HL-60/S4 (cell line): Measurements from ENCODE around the gene TTC28.
"Not testable (repeated sequence)": the region's sequence is repeated elsewhere in the genome, so short reads cannot be mapped to it uniquely, and the experiment has no call there.

Source experiments
- in situ Hi-C: fragments of 300-500 bp; cut with MboI; formaldehyde crosslinking; loops from 2 replicates; pipeline ENCODE4 v1.14.3; 2022; ENCODE audit warnings: low sequenced_read_pairs

TTC28 gene

DNA sequence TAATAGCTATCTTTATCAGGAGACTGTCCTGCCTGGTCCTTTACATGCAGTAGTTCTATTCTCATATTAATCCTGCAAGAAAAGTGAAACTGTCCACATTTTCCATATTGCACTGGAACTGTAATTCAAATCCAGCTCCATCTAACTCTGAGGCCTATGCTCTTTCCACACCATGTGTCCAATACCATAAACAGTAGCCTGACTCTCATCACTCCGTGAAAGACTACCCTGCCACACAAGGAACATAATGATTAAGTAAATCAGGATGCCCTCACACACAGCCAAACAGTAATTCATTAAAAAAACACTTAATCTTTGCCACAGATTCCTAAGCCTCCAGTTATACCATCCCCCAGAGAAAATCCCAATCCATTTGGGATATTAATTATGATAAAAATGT, 475.3 kb downstream of the TTC28 start:
- in situ Hi-C loops: no loop called here

DNA sequence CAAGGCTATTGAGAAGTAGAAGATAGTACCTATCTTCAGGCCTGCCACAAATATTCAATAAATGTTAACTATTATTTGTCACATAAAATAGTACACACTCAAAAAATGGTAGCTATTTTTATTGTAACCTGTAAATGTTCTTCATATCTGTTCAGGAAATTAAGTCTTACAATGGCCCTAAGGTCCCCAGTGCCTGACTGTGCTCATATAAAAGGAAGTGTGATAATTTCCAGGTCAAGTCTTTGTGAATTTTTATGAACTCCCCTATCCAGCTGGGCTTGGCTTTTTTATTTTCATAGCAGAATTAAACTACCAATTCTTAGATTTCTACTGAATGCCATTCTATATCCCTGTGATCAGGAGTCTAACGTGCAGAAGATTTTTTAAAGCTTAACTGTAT, 476.4 kb downstream of the TTC28 start:
- in situ Hi-C loops: no loop called here

DNA sequence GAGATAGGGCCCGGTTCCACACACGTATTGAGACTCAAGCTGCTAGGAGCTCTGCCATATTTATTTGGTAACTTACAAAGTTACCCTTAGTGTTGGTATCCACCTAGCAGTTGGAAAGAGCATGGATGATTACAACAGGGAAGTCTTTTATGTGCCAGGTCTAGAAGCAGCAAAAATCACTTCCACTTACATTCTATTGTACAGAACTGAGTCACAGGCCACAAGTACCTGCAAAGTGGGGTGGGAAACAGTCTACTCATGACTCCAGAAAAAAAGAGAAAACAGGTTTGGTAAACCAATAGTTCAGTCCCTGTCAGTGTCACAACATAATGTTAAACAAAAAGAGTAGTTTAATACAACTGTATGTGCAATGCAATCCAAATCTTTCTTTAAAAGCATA, 480.9 kb downstream of the TTC28 start:
- in situ Hi-C loops: no loop called here

DNA sequence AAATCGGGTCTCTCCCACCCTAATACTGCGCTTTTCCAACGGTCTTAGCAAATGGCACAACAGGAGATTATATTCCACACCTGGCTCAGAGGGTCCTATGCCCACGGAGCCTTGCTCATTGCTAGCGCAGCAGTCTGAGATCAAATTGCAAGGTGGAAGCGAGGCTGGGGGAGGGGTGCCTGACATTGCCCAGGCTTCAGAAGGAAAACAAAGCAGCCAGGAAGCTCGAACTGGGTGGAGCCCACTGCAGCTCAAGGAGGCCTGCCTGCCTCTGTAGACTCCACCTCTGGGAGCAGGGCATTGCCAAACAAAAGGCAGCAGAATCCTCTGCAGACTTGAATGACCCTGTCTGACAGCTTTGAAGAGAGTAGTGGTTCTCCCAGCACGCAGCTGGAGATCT, 488.1 kb downstream of the TTC28 start:
- in situ Hi-C loops: not testable (repeated sequence)

DNA sequence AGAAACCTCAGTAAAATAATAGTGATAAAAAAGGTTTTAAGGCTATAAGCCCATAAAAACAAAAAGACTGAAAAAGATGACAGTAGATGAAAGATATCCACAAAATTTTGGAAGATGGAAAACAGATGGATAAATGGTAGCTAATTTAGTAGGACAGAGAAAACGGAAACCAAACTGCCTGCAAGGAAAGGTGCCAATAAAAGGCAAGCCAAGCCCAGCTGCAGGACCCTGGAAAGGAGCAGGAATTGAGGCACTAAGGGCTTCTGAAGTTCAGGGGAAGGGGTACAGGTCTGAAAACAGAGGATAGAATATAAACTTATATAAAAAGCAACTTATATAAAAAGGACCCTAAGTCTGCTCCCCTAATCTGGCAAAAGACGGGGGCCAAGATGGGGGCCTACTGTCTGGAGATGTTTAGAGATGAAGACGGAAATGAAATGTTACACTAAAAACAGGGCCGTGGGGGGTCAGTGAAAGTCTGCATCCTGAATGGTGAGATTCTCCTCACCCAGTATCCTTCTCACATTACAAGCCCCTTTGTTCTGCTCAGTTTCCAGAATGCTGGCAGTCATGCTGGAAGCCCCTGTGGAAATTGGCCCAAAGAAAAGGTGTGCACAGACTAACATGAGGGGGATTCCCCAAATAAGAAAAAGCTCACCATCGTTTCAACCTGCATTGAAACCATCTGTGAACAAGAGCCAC, 491.3 kb downstream of the TTC28 start:
- in situ Hi-C loops: no loop called here

DNA sequence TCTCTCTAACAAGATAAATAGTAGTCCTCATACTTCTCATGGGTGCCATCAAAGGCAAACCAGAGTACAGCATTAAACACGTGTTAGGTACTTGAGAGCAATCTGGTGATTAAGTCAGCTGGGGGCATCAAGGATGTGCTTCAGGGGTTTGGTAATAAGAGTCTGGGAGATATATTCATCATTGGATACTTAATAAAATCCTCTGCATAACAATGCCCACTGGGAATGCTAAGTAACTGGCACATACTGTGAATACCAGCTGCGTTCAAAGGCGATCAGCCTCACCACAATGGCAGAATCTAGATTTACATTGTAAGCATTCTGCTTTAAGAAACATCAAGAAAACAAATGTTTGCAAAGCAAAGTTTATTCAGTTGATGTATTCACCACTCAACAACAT, 492.0 kb downstream of the TTC28 start:
- in situ Hi-C loops: no loop called here

DNA sequence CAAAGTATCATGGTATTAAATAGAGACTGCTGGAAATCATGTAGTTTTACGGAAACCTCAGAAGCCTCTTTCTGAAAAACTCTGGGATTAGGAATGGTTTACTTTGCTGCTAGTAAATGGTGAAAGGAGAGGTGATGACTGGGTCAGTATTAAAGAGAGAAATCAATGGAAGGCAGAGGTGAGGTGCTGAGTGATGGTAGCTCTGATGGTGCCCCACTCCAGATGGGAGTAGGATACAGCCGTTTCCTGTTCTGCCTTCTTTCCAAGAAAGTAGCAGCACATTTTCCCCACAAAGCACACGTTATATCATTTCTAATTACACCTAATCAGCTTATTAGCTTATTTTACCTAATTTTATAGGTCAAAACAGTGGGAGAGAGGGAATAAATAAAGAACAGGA, 493.0 kb downstream of the TTC28 start:
- in situ Hi-C loops: no loop called here

DNA sequence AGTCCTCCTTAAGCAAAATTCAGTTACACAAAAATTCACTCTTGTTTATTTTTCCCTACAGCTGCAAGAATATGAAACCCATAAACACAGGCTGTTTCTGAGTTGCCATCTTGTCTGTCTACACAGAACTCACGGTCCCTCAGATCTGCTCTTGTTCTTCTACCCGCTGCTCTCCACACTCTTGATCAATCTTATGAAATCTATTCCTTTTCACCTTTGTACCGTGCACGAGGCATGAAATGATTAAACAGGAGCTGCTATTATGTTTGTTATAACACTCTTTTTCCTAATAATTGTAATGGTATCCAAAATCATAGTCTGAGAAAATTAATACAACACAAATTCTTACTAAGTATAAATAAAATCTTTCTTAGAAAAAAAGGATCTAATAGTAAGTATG, 494.5 kb downstream of the TTC28 start:
- in situ Hi-C loops: no loop called here

DNA sequence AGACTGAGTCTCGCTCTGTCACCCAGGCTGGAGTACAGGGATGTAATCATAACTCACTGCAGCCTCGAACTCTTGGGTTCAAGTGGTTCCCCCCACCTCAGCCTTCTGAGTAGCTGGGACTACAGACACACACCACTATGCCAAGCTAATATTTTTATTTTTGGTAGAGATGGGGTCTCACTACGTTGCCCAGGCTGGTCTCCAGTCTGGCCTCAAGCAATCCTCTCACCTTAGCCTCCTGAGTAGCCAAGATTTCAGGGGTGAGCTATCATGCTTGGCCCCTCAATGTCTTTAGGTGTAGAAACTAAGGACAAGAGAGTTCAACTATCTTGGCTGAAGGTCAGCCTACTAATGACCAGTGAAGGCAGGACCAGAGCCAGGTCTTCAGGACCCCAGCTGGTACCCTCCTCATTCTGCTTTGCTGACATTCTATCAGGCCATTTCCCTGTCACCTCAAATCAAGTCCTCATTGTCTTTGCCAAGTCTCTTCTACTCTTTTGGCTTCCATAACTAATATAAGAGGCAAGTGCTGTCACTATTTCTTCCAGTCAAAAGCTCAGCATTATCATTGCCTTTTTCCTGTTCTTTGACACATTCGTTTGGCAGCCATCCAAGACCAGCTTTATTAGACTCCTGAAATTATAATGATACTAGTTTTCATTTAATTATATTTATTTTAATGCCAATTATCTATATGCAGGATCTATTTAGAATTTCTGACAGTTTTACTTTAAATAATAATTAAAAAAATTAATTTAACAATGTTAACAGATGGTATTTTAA, 496.4 kb downstream of the TTC28 start:
- in situ Hi-C loops: no loop called here

DNA sequence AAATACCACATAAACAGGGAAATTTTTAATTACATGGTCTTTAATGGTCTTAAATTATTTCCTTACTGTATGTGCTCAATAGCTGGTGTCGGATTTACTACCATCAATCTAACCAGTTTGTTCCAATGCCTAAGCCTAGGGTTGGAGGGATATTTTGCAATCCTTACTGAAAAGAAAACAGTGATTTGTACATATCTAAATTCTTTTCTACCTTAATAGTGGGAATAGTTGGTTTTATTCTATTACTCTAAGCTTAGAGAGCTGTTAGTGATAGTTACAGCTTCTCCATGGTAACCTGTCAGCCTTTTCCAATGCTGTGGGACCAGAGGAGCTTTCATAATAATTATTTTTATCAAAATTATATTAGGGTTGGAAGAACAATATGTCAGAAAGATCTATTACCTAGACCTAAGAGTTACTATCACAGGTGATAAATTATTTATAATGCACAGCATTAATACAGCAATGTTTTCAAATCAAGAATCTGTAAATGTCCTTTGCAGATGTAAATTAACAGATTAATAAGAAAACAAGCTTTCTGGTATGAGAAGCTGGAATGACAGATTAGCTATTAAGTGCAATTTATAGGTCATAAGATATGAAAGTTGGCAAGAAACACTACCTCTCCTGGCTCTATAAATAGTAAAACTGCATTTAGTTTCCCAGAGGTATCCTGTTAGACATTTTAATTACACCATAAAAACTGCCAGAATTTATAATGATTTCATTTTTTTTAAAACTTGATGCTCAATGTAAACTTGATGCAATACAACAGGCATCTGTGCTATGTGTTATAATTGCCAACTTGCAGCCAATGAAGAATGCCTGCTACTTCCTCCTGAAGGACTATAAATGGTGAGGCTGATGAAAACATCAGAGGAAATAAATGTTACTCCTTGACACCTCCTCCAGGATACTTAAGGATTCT, 498.6 kb downstream of the TTC28 start:
- in situ Hi-C loops: no loop called here

DNA sequence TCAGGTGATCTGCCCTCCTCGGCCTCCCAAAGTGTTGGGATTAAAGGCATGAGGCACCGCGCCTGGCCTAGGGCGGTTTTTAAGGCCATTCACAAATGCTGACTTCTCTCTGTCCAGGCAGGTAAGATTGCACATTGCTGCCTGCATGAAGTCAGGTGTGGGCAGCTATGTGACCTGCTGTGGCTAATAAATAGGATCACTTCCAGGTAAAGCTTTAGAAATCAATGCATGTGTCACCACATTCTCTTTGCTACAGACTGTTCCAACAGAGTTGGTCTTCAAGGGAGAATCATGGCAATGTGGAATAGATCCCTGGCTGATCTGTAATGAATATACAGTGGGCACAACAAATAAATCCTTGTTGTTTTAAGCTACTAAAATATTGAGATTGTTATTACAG, 500.2 kb downstream of the TTC28 start:
- in situ Hi-C loops: no loop called here

DNA sequence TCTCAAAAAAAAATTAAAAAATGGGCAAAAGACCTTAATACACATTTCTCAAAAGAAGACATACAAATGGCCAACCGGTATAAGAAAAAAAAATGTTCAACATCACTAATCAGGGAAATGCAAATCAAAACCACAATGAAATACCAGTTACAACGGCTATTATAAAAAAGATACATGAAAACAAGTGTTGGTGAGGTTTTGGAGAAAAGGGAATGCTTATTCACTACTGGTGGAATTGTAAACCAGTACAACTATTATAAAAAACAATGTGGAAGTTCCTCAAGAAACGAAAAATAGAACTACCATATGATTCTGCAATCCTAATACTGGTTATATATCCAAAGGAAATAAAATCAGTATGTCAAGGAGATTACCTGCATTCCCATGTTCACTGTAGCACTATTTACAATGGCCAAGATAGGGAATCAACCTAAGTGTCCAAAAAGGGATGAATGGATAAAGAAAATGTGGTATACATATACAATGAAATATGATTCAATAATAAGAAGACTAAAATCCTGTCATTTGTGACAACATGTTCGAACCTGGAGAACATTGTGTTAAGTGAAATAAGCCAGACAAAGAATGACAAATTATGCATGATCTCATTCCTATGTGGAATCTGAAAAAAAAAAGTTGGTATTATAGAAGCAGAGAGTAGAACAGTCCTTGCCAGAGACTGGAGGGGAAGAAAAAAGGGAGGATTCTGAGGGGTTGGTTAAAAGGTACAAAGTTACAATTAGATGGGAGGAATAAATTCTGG, 503.7 kb downstream of the TTC28 start:
- in situ Hi-C loops: no loop called here

DNA sequence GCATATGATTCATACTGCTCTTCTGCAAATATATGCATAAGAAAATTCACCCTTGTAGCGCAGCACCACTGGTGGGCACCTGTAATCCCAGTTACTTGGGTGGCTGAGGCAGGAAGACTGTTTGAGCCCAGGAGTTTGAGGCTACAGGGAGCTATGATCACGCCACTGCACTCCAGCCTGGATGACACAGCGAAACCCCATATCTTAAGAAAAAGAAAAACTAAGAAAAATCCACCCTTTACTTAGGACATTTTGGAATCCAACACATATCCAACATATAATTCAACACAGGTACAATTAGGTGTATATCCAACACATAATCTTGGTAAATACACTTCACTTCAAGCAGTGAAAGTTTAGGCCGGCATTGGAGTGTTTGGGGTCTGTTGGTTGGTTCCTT, 505.1 kb downstream of the TTC28 start:
- in situ Hi-C loops: no loop called here

DNA sequence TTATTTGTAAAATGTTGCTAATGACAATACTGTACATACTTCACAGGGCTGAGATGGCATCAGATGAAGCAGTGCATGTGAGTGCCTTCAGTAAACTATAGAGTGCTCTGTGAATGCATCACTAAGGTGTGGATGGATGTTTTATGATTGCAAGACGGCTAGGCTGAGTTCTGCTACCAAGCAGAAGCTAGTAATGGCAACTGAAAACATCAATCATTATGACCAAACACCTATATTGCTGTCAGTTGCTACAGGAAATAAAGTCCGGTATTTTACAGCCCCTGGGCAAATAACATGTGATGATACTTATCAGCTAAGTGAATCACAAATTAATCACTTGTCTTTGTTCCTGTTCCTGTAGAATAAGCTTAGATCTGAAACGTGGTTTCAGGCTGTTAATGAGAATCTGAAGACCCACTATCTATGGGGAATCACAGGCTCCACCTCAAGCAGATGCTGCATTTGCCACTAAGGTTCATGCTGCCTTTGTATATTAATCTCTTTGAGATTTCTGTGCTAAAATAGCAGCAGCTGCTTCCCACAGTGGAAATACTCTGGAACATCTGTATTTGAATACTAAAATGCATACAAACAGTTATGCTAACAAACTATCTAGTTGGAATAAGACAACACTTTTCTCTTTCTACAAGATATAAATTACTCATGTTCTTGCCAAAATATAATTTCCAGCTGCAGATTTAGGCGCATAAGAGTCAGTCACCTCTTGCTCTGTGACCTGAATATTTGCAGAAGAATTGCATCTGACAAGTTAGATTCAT, 506.6 kb downstream of the TTC28 start:
- in situ Hi-C loops: no loop called here

DNA sequence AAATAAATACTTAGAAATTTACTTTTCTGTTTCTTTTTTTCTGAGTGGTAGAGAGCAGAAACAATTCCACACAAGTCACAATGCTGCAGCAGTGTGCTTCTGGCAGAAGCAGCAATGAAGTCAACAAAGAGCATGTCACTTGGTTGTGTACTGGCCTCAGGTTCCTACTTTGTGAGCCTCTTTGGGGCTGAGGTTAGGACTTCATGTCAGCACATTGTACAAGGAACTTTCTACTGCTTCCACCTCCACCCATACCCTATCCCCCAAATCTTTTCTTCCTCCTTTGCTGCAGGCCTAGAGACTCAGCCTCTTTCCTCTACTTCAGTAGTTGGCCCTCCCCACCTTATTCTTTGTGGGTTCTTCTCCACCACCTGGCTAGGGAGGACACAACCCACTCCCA, 507.9 kb downstream of the TTC28 start:
- in situ Hi-C loops: no loop called here

DNA sequence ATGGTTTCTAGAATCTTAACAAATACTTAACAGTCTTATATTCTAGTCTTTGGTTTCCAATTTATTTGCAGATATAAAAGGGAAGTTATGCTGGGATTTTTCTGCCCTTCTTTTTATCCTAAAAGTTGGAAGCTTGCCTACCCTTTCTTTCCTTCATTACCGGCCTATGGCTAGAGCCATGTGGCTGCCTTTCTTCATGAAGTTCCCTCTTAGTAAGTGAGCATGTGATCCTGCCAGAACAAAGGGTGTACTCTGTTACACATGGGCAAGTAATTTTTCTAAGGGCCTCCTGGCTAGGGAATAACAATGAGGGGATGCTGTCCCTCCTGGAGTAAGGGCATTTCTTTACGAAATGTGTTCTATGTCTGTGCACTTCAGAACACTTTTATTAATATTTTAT, 508.5 kb downstream of the TTC28 start:
- in situ Hi-C loops: no loop called here

DNA sequence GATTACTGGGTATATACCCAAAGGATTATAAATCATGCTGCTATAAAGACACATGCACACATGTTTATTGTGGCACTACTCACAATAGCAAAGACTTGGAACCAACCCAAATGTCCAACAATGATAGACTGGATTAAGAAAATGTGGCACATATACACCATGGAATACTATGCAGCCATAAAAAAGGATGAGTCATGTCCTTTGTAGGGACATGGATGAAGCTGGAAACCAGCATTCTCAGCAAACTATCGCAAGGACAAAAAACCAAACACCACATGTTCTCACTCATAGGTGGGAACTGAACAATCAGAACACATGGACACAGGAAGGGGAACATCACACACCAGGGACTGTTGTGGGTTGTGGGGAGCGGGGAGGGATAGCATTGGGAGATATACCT, 510.3 kb downstream of the TTC28 start:
- in situ Hi-C loops: not testable (repeated sequence)

DNA sequence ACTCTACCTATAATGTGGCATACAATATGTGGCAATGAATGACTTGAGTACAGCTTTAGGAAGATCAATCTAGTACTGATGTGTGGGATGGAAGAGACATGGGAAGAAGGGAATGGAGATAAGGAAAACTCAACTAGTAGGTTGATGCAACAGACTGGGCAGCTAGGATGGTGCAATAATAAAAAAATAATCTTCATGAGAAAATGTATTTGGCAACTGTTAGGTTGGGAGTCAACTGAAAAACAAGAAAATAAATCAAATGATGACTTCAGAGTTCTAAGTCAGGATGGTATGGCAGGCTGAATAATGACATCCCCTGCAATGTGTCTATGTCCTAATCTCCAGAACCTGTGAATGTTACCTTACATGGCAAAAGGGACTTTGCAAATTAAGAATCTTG, 523.8 kb downstream of the TTC28 start:
- in situ Hi-C loops: no loop called here

DNA sequence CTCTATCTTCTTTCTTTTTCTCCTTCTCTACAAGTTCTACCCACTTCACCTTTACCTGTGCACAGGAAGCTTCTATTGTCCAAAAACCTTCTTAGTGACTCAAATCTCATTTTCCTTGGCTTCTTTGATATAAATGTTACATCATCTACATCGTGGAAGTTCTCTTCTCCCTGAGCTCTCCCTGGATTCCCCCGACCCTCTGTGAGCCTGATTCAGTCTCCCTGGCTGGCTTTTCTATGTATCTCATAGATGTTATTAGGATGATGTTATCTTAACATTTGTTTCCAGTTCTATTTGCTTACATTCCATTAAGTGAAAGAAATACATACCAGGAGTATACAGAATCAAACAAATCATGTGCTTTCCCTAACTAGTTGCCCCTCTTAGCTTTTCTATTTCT, 524.8 kb downstream of the TTC28 start:
- in situ Hi-C loops: no loop called here

DNA sequence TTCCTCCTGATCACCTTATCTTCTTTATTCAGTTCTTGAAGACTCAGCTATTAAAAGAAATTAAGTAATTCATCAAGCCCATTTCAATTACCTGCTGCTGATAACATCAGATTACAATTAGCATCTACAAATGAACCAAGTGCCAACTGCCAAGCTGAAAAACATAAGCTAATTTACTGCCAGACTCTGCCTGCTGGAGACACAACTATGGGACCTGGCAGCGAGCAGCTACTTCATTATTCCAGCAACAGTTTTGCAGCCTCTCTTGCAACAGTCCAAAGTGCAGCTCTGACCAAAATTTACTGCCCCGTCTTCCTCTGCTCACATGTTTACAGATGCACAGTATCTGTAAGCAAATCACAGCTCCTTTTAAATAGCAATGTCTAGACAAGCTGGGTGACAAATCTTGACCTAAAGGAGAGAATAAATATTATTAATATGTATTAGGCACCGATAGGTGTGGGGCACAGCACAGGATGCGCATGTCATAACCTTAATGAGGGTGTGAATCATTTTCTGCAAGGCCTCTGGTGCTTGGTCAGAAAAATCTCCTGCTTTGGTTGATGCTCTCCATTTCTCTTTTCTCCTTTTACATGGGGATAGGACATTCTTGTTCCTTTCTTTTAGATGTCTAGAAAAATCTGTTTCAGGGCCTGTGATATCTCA, 528.4 kb downstream of the TTC28 start:
- in situ Hi-C loops: no loop called here
